Panc1 (cell line): ENCODE measurements around the gene KLHL12. TPM values are rescaled to one million over a fixed set of nuclear protein-coding genes. Genes with fewer than 3 reads are reported as not detected.

ENCODE experiments used
- ATAC-seq: fragments of 200-7000 bp; cut with Tn5 transposase; 2 replicates; pipeline ENCODE4 v1.9.1; 2020; ENCODE audit warnings: mild to moderate bottlenecking, moderate library complexity
- BruUV-seq: library from RNA; stranded (reverse); fragments of 400-500 nt; replicated peaks from 2 replicates; lab custom pipeline; 2021; lab: Mats Ljungman, UMichigan
- CTCF ChIA-PET: fragments of 300-600 bp; sonication (Branson Sonifier 250); formaldehyde crosslinking; loops from one replicate; lab custom pipeline; 2022; ENCODE audit warnings: antibody characterized with exemption; lab: Charles Lee
- POLR2A ChIA-PET: fragments of 300-600 bp; sonication (Branson Sonifier 250); formaldehyde crosslinking; loops from one replicate; lab custom pipeline; 2022; ENCODE audit warnings: antibody characterized with exemption; lab: Charles Lee
- DNase-seq: peaks from one replicate; pipeline ENCODE4 v3.0.0-alpha.2; 2010; ENCODE audit warnings: low read depth, low spot score
- H3K27ac ChIP-seq: 2 replicates; pipeline ENCODE4 v1.5.1; 2011; ENCODE audit warnings: mild to moderate bottlenecking, low read length, inconsistent platforms
- H3K27me3 ChIP-seq: fragments of 200-500 bp; sonication (Bioruptor generic); 2 replicates; pipeline ENCODE4 v1.6.0; 2014; ENCODE audit warnings: low read length, inconsistent platforms; ENCODE audit not compliant: control insufficient read depth, insufficient read depth
- H3K36me3 ChIP-seq: fragments of 200-500 bp; sonication (Bioruptor generic); 2 replicates; pipeline ENCODE4 v1.5.1; 2014; ENCODE audit warnings: inconsistent platforms, mild to moderate bottlenecking, low read length, moderate library complexity; ENCODE audit not compliant: control insufficient read depth, insufficient read depth
- H3K4me1 ChIP-seq: 2 replicates; pipeline ENCODE4 v1.5.1; 2011; ENCODE audit warnings: inconsistent platforms, mild to moderate bottlenecking, low read length, moderate library complexity; ENCODE audit not compliant: control insufficient read depth, insufficient read depth
- H3K4me3 ChIP-seq, 2 experiments: 2 replicates each; pipeline ENCODE4 v1.5.1; 2011 to 2012; ENCODE audit warnings: low read depth in 2 of 2, low read length in 2 of 2, mild to moderate bottlenecking in 2 of 2, inconsistent platforms in 1 of 2, moderate library complexity in 1 of 2
- H3K9me3 ChIP-seq: fragments of 200-500 bp; sonication (Bioruptor generic); 2 replicates; pipeline ENCODE4 v1.5.1; 2014; ENCODE audit warnings: low read depth, mild to moderate bottlenecking, inconsistent platforms, low read length, moderate library complexity; ENCODE audit not compliant: control insufficient read depth, insufficient read depth
- CTCF ChIP-seq: fragments of 450-650 bp; IDR thresholded peaks from 2 replicates; pipeline ENCODE4 v1.5.1; 2017; ENCODE audit warnings: mild to moderate bottlenecking
- POLR2AphosphoS5 ChIP-seq: IDR thresholded peaks from 2 replicates; pipeline ENCODE4 v1.6.1; 2012; ENCODE audit warnings: mild to moderate bottlenecking, low read depth, low read length, moderate library complexity
- REST ChIP-seq, 2 experiments: IDR thresholded peaks; 2 replicates each; pipeline ENCODE4 v1.6.1; 2011 to 2012; ENCODE audit warnings: low read depth in 2 of 2, control low read depth in 1 of 2, low read length in 1 of 2, mild to moderate bottlenecking in 1 of 2, moderate library complexity in 1 of 2; ENCODE audit not compliant: insufficient read depth in 1 of 2
- SIN3A ChIP-seq: IDR thresholded peaks from 2 replicates; pipeline ENCODE4 v1.6.1; 2012; ENCODE audit warnings: low read depth, mild to moderate bottlenecking, low read length, moderate library complexity, borderline replicate concordance; ENCODE audit not compliant: insufficient read depth
- TCF7L2 ChIP-seq: IDR thresholded peaks from 2 replicates; pipeline ENCODE4 v1.6.1; 2011; ENCODE audit warnings: mild to moderate bottlenecking, low read depth, low read length, inconsistent platforms
- in situ Hi-C: cut with HindIII; loops from 2 replicates; pipeline ENCODE4 v1.10.0; 2016; ENCODE audit warnings: low sequenced_read_pairs, low pct_unique_long_range_greater_than_20kb
- intact Hi-C: fragments of 100-400 bp; cut with micrococcal nuclease; formaldehyde crosslinking; loops from one replicate; pipeline ENCODE4 v1.10.0; 2022; ENCODE audit not compliant: unreplicated experiment
- total RNA-seq: library from RNA; stranded (reverse); gene quantifications from one replicate; pipeline ENCODE4 v1.2.1, GENCODE V29; 2021; ENCODE audit not compliant: unreplicated experiment

Gene KLHL12
- total RNA-seq, 1 experiment from 2014 or later = 37.8 TPM

- in situ Hi-C loops = no loop called here
- no peak for ATAC-seq
- Histone ChIP-seq H3K36me3 (no peaks in the 10 kb centered on the region), H3K27ac (no peak overlapping the region), H3K4me1 (no peaks in the 10 kb centered on the region), H3K4me3 (no peak overlapping the region), H3K27me3 (no peaks in the 10 kb centered on the region; the same call in 1 of the 2 replicates), H3K9me3 (no peaks in the 10 kb centered on the region)
- ChIA-PET CTCF (no interaction called here), POLR2A (no interaction called here)
- no TSS peak for BruUV-seq
- intact Hi-C loops = no loop called here
- peak in 1 of 2 experiments; percentile 72; a peak in 2 of 4 replicates for TF ChIP-seq REST (IDR thresholded peaks at IDR 0.05; ENCODE audit: insufficient read depth in 1 of 2, low read depth in 2 of 2, low read length in 1 of 2)
- no peak for TF ChIP-seq POLR2AphosphoS5
- DNase-seq = no peak
Observed at GRCh38 chr1:202934755-202935154, 7.7 kb upstream of the KLHL12 start.

GRCh38 chr1:202932476-202932875 is 5.4 kb upstream of the KLHL12 start:
- POLR2A ChIA-PET = no interaction called here
- CTCF ChIA-PET = no interaction called here
- in situ Hi-C loops = no loop called here
- no peaks in the 10 kb centered on the region for H3K9me3 ChIP-seq
- no TSS peak for BruUV-seq
- no peak overlapping the region for H3K4me3 ChIP-seq
- H3K27ac ChIP-seq = no peak overlapping the region
- H3K36me3 ChIP-seq = no peaks in the 10 kb centered on the region
- no peak for DNase-seq
- TF ChIP-seq SIN3A (no peak), CTCF (no peak), POLR2AphosphoS5 (no peak), TCF7L2 (no peak), REST (IDR thresholded peaks at IDR 0.05; ENCODE audit: insufficient read depth in 1 of 2, low read depth in 2 of 2, low read length in 1 of 2) (no peak)
- ATAC-seq = no peak
- intact Hi-C loops = no loop called here
- no peaks in the 10 kb centered on the region for H3K4me1 ChIP-seq
- no peaks in the 10 kb centered on the region; the same call in 1 of the 2 replicates for H3K27me3 ChIP-seq
